ENCODE data around the gene PRSS27. TPM values are rescaled to one million over a fixed set of nuclear protein-coding genes. Genes with fewer than 3 reads are reported as not detected.
A peak's percentile ranks its signal among the peaks of the same experiment; 100 is the strongest.

PRSS27 gene
- 100 to 1,000 TPM; 500 to 620 TPM for polyA plus RNA-seq

DNA sequence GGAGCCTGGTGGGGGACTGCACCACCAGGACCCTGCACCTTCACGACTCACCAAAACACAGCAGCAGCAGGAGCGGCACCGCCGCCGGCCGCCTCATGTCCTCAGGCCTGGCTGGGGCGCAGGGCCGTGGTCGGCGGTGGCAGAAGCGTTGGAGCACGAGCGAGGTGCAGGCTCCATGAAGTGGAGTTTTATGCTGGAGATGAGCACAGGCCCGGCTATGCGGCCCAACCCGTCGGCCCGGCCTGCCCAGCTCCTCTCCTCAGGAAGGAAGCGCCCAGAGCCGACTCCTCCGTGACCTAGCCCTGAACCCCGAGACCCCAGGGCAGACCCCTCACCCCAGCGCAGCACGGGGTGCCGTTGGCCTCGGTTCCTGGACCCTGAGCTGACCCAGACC, at the start of gene PRSS27:
Gene PRSS27, minus strand, starts transcription at position 161 of the 394 bp plus-strand sequence. Its CDS starts 64 bp downstream, at position 97.
- no peaks in the 10 kb centered on the region for H3K27me3 ChIP-seq (ENCODE audit: control insufficient read depth in 1 of 2, insufficient read depth in 2 of 2, low read length in 2 of 2)
- H3K4me3 ChIP-seq (ENCODE audit: low read depth in 1 of 2, low read length in 2 of 2) = peak within 1 kb of the TSS; percentile 62 to 65
- H3K9me3 ChIP-seq (ENCODE audit: control insufficient read depth in 2 of 2, insufficient read depth in 1 of 2, low read depth in 1 of 2, low read length in 1 of 2) = no peaks in the 10 kb centered on the region
- H3K4me1 ChIP-seq (ENCODE audit: control insufficient read depth in 2 of 2, insufficient read depth in 2 of 2, low read length in 1 of 2) = peaks cover 0 to 13% of the 10 kb centered on the region in 2 donors
- 72% methylated on average over 24 to 26 of the region's 26 CpGs for WGBS, 2 donors
- peaks cover 0 to 4% of the 10 kb centered on the region in 2 donors for H3K36me3 ChIP-seq (ENCODE audit: control insufficient read depth in 2 of 2, insufficient read depth in 2 of 2, low read length in 1 of 2)
- H3K27ac ChIP-seq (ENCODE audit: low read depth in 2 of 2, low read length in 1 of 2) = peak within 1 kb of the TSS; percentile 91 to 93

DNA sequence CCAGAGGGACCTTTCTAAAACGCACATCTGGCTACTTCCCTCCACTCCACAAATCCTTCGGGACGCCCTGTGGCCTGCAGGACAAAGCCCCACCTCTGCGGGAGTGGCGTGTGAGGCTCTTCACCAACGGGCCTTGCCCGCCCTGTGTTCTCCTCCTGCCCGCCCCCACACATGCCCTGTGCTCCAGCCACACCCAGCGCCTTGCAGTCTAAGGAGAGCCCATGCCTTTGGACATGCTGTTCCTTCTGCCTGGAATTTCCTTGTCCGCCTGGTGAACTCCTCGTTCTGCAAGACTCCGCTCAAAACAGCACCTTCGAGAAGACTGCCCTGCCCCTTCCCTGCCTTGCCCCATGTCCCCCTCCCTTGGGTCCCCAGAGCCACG, 49.6 kb upstream of the PRSS27 start:
- H3K27ac ChIP-seq (ENCODE audit: low read depth in 2 of 2, low read length in 1 of 2) = peak overlapping the region; percentile 78 to 88
- no peak overlapping the region for H3K4me3 ChIP-seq (ENCODE audit: low read depth in 1 of 2, low read length in 2 of 2)
- no peaks in the 10 kb centered on the region for H3K9me3 ChIP-seq (ENCODE audit: control insufficient read depth in 2 of 2, insufficient read depth in 1 of 2, low read depth in 1 of 2, low read length in 1 of 2)
- WGBS, 2 donors = 48 to 56% methylated on average over 14 of the region's 14 CpGs
- peaks cover 40 to 86% of the 10 kb centered on the region in 2 donors for H3K36me3 ChIP-seq (ENCODE audit: control insufficient read depth in 2 of 2, insufficient read depth in 2 of 2, low read length in 1 of 2)
- H3K27me3 ChIP-seq (ENCODE audit: control insufficient read depth in 1 of 2, insufficient read depth in 2 of 2, low read length in 2 of 2) = no peaks in the 10 kb centered on the region
- H3K4me1 ChIP-seq (ENCODE audit: control insufficient read depth in 2 of 2, insufficient read depth in 2 of 2, low read length in 1 of 2) = peaks cover 7 to 28% of the 10 kb centered on the region in 2 donors

DNA sequence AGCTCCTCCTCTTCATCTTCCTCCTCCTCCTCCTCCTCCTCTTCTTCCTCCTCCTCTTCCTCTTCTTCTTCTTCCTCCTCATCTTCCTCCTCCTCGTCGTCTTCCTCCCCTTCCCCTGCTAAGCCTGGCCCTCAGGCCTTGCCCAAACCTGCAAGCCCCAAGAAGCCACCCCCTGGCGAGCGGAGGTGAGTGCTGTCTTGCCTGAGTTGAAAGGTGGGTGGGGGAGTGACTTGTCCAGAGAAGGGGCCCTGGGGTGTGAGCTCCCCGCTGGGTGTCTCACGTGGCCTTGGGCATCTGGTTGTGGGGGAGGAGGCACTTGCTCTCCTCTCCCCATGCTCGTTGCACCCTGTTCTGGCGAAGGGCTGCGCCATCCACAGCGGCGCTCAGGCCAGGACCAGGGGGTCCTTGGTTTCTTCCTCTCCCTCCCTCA, 49.1 kb upstream of the PRSS27 start:
- WGBS, 2 donors = 60 to 68% methylated on average over 8 to 11 of the region's 11 CpGs
- Histone ChIP-seq H3K36me3 (ENCODE audit: control insufficient read depth in 2 of 2, insufficient read depth in 2 of 2, low read length in 1 of 2) (peaks cover 40 to 85% of the 10 kb centered on the region in 2 donors), H3K27ac (ENCODE audit: low read depth in 2 of 2, low read length in 1 of 2) (peak overlapping the region; percentile 78 to 88), H3K9me3 (ENCODE audit: control insufficient read depth in 2 of 2, insufficient read depth in 1 of 2, low read depth in 1 of 2, low read length in 1 of 2) (no peaks in the 10 kb centered on the region), H3K4me3 (ENCODE audit: low read depth in 1 of 2, low read length in 2 of 2) (no peak overlapping the region), H3K4me1 (ENCODE audit: control insufficient read depth in 2 of 2, insufficient read depth in 2 of 2, low read length in 1 of 2) (peaks cover 7 to 28% of the 10 kb centered on the region in 2 donors), H3K27me3 (ENCODE audit: control insufficient read depth in 1 of 2, insufficient read depth in 2 of 2, low read length in 2 of 2) (no peaks in the 10 kb centered on the region)

DNA sequence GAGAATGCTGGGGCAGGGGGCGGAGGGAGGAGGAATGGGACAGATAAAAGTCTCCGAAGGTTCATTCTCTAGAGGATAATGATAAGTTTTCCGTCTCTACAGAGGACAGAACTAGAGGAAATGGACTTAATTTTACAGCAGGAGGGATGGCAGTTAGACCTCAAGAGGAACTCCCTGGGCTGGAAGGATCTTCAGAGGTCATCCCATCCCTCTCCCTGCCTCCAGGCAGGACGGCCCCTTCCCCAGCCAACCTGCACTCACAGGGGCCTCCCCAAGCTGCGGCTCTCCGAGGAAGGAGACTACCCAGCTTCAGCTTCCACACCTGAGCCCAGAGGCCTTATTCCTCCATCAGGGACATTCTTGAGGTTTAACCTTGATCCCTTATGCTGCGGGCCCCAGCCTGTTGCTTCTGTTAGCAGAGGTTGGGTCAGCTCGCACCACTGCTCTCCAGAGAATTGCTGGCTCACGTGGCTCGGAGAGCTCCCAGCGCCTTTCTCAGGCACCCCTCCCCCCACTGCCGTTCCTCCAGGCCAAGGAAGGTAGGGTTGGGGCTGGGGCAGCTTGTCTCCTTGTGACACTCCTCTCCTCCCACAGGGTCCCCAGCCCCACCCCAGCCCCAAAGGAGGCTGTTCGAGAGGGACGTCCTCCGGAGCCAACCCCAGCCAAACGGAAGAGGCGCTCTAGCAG, 48.5 kb upstream of the PRSS27 start:
- Histone ChIP-seq H3K27ac (ENCODE audit: low read depth in 2 of 2, low read length in 1 of 2) (peak overlapping the region; percentile 78 to 88), H3K4me3 (ENCODE audit: low read depth in 1 of 2, low read length in 2 of 2) (no peak overlapping the region), H3K27me3 (ENCODE audit: control insufficient read depth in 1 of 2, insufficient read depth in 2 of 2, low read length in 2 of 2) (no peaks in the 10 kb centered on the region), H3K36me3 (ENCODE audit: control insufficient read depth in 2 of 2, insufficient read depth in 2 of 2, low read length in 1 of 2) (peaks cover 40 to 86% of the 10 kb centered on the region in 2 donors), H3K4me1 (ENCODE audit: control insufficient read depth in 2 of 2, insufficient read depth in 2 of 2, low read length in 1 of 2) (peaks cover 7 to 28% of the 10 kb centered on the region in 2 donors), H3K9me3 (ENCODE audit: control insufficient read depth in 2 of 2, insufficient read depth in 1 of 2, low read depth in 1 of 2, low read length in 1 of 2) (no peaks in the 10 kb centered on the region)
- 59 to 70% methylated on average over 17 of the region's 17 CpGs for WGBS, 2 donors

DNA sequence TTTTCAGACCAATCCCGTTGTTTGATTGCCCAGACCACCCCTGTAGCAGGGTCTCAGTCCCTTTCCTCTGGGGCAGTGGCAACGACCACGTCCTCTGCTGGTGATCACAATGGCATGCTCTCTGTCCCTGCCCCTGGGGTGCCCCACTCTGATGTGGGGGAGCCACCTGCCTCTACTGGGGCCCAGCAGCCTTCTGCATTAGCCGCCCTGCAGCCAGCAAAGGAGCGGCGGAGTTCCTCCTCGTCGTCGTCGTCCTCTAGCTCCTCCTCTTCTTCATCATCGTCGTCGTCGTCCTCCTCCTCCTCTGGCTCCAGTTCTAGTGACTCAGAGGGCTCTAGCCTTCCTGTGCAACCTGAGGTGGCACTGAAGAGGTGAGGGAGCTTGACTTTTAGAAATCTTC, 47.9 kb upstream of the PRSS27 start:
- Histone ChIP-seq H3K4me3 (ENCODE audit: low read depth in 1 of 2, low read length in 2 of 2) (no peak overlapping the region), H3K36me3 (ENCODE audit: control insufficient read depth in 2 of 2, insufficient read depth in 2 of 2, low read length in 1 of 2) (peaks cover 41 to 85% of the 10 kb centered on the region in 2 donors), H3K4me1 (ENCODE audit: control insufficient read depth in 2 of 2, insufficient read depth in 2 of 2, low read length in 1 of 2) (peaks cover 7 to 28% of the 10 kb centered on the region in 2 donors), H3K27me3 (ENCODE audit: control insufficient read depth in 1 of 2, insufficient read depth in 2 of 2, low read length in 2 of 2) (no peaks in the 10 kb centered on the region), H3K9me3 (ENCODE audit: control insufficient read depth in 2 of 2, insufficient read depth in 1 of 2, low read depth in 1 of 2, low read length in 1 of 2) (no peaks in the 10 kb centered on the region), H3K27ac (ENCODE audit: low read depth in 2 of 2, low read length in 1 of 2) (peak overlapping the region; percentile 78 to 88)
- WGBS, 2 donors = 55 to 61% methylated on average over 14 of the region's 14 CpGs

DNA sequence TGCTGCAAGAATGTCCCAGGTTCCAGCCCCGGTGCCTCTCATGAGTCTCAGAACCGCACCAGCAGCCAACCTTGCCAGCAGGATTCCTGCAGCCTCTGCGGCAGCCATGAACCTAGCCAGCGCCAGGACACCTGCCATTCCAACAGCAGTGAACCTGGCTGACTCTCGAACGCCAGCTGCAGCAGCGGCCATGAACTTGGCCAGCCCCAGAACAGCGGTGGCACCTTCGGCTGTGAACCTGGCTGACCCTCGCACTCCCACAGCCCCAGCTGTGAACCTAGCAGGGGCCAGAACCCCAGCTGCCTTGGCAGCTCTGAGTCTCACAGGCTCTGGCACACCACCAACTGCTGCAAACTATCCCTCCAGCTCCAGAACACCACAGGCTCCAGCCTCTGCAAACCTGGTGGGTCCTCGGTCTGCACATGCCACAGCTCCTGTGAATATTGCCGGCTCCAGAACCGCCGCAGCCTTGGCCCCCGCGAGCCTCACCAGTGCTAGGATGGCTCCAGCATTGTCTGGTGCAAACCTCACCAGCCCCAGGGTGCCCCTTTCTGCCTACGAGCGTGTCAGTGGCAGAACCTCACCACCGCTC, 47.2 kb upstream of the PRSS27 start:
- H3K4me1 ChIP-seq (ENCODE audit: control insufficient read depth in 2 of 2, insufficient read depth in 2 of 2, low read length in 1 of 2) = peaks cover 7 to 28% of the 10 kb centered on the region in 2 donors

DNA sequence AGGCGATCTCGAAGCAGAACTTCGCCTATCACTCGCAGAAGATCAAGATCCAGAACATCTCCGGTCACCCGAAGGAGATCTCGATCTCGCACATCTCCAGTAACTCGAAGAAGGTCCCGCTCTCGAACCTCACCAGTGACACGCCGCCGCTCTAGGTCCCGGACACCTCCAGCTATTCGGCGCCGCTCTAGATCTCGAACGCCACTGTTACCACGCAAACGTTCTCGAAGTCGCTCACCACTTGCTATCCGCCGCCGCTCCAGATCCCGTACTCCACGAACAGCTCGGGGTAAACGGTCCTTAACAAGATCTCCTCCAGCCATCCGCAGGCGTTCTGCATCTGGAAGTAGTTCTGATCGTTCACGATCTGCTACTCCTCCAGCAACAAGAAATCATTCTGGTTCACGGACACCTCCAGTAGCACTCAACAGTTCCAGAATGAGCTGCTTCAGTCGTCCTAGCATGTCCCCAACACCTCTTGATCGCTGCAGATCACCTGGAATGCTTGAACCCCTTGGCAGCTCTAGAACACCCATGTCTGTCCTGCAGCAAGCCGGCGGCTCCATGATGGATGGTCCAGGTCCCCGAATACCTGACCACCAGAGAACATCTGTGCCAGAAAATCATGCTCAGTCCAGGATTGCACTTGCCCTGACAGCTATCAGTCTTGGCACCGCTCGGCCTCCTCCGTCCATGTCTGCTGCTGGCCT, 46.6 kb upstream of the PRSS27 start:
- no peak overlapping the region for H3K27ac ChIP-seq (ENCODE audit: low read depth in 2 of 2, low read length in 1 of 2)
- H3K27me3 ChIP-seq (ENCODE audit: control insufficient read depth in 1 of 2, insufficient read depth in 2 of 2, low read length in 2 of 2) = no peaks in the 10 kb centered on the region
- WGBS, 2 donors = 94% methylated on average over 44 of the region's 44 CpGs
- H3K4me3 ChIP-seq (ENCODE audit: low read depth in 1 of 2, low read length in 2 of 2) = no peak overlapping the region
- H3K36me3 ChIP-seq (ENCODE audit: control insufficient read depth in 2 of 2, insufficient read depth in 2 of 2, low read length in 1 of 2) = peaks cover 46 to 89% of the 10 kb centered on the region in 2 donors
- H3K4me1 ChIP-seq (ENCODE audit: control insufficient read depth in 2 of 2, insufficient read depth in 2 of 2, low read length in 1 of 2) = peaks cover 7 to 28% of the 10 kb centered on the region in 2 donors
- no peaks in the 10 kb centered on the region for H3K9me3 ChIP-seq (ENCODE audit: control insufficient read depth in 2 of 2, insufficient read depth in 1 of 2, low read depth in 1 of 2, low read length in 1 of 2)

More for the DNA sequence above, 47.2 kb upstream of the PRSS27 start:
- H3K9me3 ChIP-seq (ENCODE audit: control insufficient read depth in 2 of 2, insufficient read depth in 1 of 2, low read depth in 1 of 2, low read length in 1 of 2) = no peaks in the 10 kb centered on the region
- H3K27me3 ChIP-seq (ENCODE audit: control insufficient read depth in 1 of 2, insufficient read depth in 2 of 2, low read length in 2 of 2) = no peaks in the 10 kb centered on the region
- 77 to 78% methylated on average over 19 of the region's 19 CpGs for WGBS, 2 donors
- H3K27ac ChIP-seq (ENCODE audit: low read depth in 2 of 2, low read length in 1 of 2) = peak overlapping the region; percentile 62 to 78
- no peak overlapping the region for H3K4me3 ChIP-seq (ENCODE audit: low read depth in 1 of 2, low read length in 2 of 2)
- H3K36me3 ChIP-seq (ENCODE audit: control insufficient read depth in 2 of 2, insufficient read depth in 2 of 2, low read length in 1 of 2) = peaks cover 45 to 89% of the 10 kb centered on the region in 2 donors

DNA sequence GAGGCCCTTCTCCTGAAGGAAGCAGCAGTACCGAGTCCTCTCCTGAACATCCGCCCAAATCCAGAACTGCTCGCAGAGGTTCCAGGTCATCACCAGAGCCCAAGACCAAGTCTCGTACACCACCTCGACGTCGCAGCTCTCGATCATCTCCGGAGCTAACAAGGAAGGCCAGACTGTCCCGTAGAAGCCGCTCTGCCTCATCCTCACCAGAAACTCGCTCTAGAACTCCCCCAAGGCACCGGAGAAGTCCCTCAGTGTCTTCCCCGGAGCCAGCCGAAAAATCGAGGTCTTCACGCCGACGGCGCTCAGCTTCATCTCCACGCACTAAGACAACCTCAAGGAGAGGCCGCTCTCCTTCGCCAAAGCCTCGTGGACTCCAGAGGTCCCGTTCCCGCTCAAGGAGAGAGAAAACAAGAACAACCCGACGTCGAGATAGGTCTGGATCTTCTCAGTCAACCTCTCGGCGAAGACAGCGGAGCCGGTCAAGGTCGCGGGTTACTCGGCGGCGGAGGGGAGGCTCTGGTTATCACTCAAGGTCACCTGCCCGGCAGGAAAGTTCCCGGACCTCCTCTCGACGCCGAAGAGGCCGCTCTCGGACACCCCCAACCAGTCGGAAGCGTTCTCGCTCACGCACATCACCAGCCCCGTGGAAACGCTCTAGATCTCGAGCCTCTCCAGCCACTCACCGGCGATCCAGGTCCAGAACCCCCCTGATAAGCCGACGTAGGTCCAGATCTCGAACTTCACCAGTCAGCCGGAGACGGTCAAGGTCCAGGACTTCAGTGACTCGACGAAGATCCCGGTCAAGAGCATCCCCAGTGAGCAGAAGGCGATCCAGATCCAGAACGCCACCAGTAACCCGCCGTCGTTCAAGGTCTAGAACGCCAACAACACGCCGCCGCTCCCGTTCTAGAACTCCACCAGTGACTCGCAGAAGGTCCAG, 45.7 kb upstream of the PRSS27 start:
- Histone ChIP-seq H3K4me1 (ENCODE audit: control insufficient read depth in 2 of 2, insufficient read depth in 2 of 2, low read length in 1 of 2) (peaks cover 7 to 28% of the 10 kb centered on the region in 2 donors), H3K9me3 (ENCODE audit: control insufficient read depth in 2 of 2, insufficient read depth in 1 of 2, low read depth in 1 of 2, low read length in 1 of 2) (no peaks in the 10 kb centered on the region), H3K27ac (ENCODE audit: low read depth in 2 of 2, low read length in 1 of 2) (no peak overlapping the region), H3K27me3 (ENCODE audit: control insufficient read depth in 1 of 2, insufficient read depth in 2 of 2, low read length in 2 of 2) (no peaks in the 10 kb centered on the region), H3K36me3 (ENCODE audit: control insufficient read depth in 2 of 2, insufficient read depth in 2 of 2, low read length in 1 of 2) (peaks cover 42 to 86% of the 10 kb centered on the region in 2 donors), H3K4me3 (ENCODE audit: low read depth in 1 of 2, low read length in 2 of 2) (no peak overlapping the region)
- 98% methylated on average over 73 of the region's 73 CpGs for WGBS, 2 donors

DNA sequence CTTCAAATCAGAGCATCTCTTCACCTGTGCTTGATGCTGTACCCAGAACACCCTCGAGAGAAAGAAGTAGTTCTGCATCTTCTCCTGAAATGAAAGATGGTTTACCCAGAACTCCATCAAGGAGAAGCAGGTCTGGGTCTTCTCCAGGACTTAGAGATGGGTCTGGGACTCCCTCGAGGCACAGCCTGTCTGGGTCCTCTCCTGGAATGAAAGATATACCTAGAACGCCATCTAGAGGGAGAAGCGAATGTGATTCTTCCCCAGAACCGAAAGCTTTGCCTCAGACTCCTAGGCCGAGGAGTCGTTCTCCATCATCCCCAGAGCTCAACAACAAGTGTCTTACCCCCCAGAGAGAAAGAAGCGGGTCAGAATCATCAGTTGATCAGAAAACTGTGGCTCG, 44.7 kb upstream of the PRSS27 start:
- no peak overlapping the region for H3K27ac ChIP-seq (ENCODE audit: low read depth in 2 of 2, low read length in 1 of 2)
- H3K4me1 ChIP-seq (ENCODE audit: control insufficient read depth in 2 of 2, insufficient read depth in 2 of 2, low read length in 1 of 2) = peaks cover 5 to 23% of the 10 kb centered on the region in 2 donors
- no peaks in the 10 kb centered on the region for H3K9me3 ChIP-seq (ENCODE audit: control insufficient read depth in 2 of 2, insufficient read depth in 1 of 2, low read depth in 1 of 2, low read length in 1 of 2)
- H3K36me3 ChIP-seq (ENCODE audit: control insufficient read depth in 2 of 2, insufficient read depth in 2 of 2, low read length in 1 of 2) = peaks cover 40 to 82% of the 10 kb centered on the region in 2 donors
- H3K4me3 ChIP-seq (ENCODE audit: low read depth in 1 of 2, low read length in 2 of 2) = no peak overlapping the region
- 92 to 95% methylated on average over 9 of the region's 9 CpGs for WGBS, 2 donors
- no peaks in the 10 kb centered on the region for H3K27me3 ChIP-seq (ENCODE audit: control insufficient read depth in 1 of 2, insufficient read depth in 2 of 2, low read length in 2 of 2)
